ENCODE measurements around the gene RUNDC1.

RUNDC1 gene

GRCh38 chr17:43025290-43025657 is 44.9 kb downstream of the RUNDC1 start:
- TF ChIP-seq CTCF (IDR thresholded peaks at IDR 0.05; ENCODE audit: control insufficient read depth, insufficient read depth, low read depth, low read length, missing control alignments), result no peak
- peak overlapping the region; percentile 26 for H3K4me3 ChIP-seq (ENCODE audit: control insufficient read depth, low read depth, low read length)
- DNase-seq (ENCODE audit: low read depth), result no peak

GRCh38 chr17:43025766-43026537 is 45.6 kb downstream of the RUNDC1 start:
- no peak overlapping the region for H3K4me3 ChIP-seq (ENCODE audit: control insufficient read depth, low read depth, low read length)
- TF ChIP-seq CTCF (IDR thresholded peaks at IDR 0.05; ENCODE audit: control insufficient read depth, insufficient read depth, low read depth, low read length, missing control alignments), result no peak
- DNase-seq (ENCODE audit: low read depth), result no peak

- no peak for TF ChIP-seq CTCF (IDR thresholded peaks at IDR 0.05; ENCODE audit: control insufficient read depth, insufficient read depth, low read depth, low read length, missing control alignments)
- no peak for DNase-seq (ENCODE audit: low read depth)
These were observed 46.2 kb downstream of the RUNDC1 start for GRCh38 chr17:43026595-43026994.

GRCh38 chr17:43027091-43028032 is 47.0 kb downstream of the RUNDC1 start:
- DNase-seq (ENCODE audit: low read depth), result no peak
- TF ChIP-seq CTCF (IDR thresholded peaks at IDR 0.05; ENCODE audit: control insufficient read depth, insufficient read depth, low read depth, low read length, missing control alignments), result no peak
- H3K4me3 ChIP-seq (ENCODE audit: control insufficient read depth, low read depth, low read length), result no peak overlapping the region

More at GRCh38 chr17:43026595-43026994, 46.2 kb downstream of the RUNDC1 start:
- H3K4me3 ChIP-seq (ENCODE audit: control insufficient read depth, low read depth, low read length), result no peak overlapping the region

GRCh38 chr17:43028221-43028861 is 48.0 kb downstream of the RUNDC1 start:
- no peak overlapping the region for H3K4me3 ChIP-seq (ENCODE audit: control insufficient read depth, low read depth, low read length)
- no peak for DNase-seq (ENCODE audit: low read depth)
- no peak for TF ChIP-seq CTCF (IDR thresholded peaks at IDR 0.05; ENCODE audit: control insufficient read depth, insufficient read depth, low read depth, low read length, missing control alignments)

- no peak for DNase-seq (ENCODE audit: low read depth)
- no peak overlapping the region for H3K4me3 ChIP-seq (ENCODE audit: control insufficient read depth, low read depth, low read length)
- no peak for TF ChIP-seq CTCF (IDR thresholded peaks at IDR 0.05; ENCODE audit: control insufficient read depth, insufficient read depth, low read depth, low read length, missing control alignments)
These were observed 49.9 kb downstream of the RUNDC1 start for GRCh38 chr17:43030137-43030767.

Data from AG09309 (cell line).